ENCODE measurements around the gene C11orf86.
A peak's percentile ranks its signal among the peaks of the same experiment; 100 is the strongest.
"Not testable (repeated sequence)": the region's sequence is repeated elsewhere in the genome, so short reads cannot be mapped to it uniquely, and the experiment has no call there.

The C11orf86 gene

DNA sequence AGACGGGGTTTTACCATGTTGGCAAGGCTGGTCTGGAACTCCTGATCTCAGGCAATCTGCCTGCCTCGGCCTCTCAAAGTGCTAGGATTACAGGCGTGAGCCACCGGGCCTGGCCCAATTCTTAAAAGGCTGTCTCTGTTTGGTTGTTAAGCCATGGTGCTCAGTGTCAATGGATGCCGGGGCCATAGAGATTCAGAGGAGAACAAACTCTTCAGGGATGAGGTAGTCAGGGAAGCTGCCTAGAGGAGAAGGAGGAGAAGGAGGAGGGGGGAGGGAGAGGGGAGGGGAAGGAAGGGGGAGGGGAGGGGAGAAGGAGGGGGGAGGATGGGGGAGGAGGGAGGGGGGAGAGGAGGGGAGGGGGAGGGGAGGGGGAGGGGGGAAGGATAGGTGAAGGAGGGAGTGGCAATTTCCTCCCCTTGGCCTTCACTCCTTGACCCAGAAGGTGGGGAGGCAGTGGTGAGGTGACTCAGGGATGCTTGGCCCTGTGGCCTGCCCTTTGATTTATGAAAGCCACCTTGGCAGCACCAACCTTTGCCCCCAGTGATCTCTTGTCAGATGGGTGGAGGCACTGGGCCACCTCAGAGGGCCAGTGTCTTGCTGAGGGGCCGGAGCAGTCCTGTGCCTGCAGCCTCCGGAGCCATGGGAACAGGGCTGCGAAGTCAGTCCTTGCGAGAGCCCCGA lies at the start of gene C11orf86:
TSS of gene C11orf86 (plus strand) at position 581 of the 681 bp plus-strand sequence. CDS start at position 640, 59 bp downstream.
- DNase-seq (ENCODE audit: low read depth in 2 of 2) = no peak

DNA sequence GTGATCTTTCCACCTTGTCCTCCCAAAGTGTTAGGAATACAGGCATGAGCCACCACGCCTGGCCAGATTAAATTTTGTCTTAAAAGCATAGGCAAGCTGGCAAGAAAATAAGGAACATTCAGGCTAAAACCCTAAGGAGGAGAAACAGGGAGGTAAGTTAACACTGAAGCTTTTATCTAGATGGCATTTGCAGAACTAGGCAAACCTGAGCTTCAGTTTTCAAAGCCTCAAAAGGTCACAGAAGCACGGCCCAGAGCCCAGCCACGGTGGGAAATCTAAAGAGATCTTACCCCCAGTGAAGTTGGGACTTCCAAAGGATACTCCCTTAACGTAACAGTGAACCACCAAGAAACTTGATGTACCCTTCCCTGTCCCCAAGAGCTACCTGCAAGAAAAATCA lies 45.4 kb upstream of the C11orf86 start:
- DNase-seq (ENCODE audit: low read depth in 2 of 2) = no peak

GRCh38 chr11:66932543-66932942 lies 42.6 kb upstream of the C11orf86 start:
- no peak for DNase-seq (ENCODE audit: low read depth in 2 of 2)

- DNase-seq (ENCODE audit: low read depth in 2 of 2) = no peak
Observed at GRCh38 chr11:66933531-66933930, 41.6 kb upstream of the C11orf86 start.

DNA sequence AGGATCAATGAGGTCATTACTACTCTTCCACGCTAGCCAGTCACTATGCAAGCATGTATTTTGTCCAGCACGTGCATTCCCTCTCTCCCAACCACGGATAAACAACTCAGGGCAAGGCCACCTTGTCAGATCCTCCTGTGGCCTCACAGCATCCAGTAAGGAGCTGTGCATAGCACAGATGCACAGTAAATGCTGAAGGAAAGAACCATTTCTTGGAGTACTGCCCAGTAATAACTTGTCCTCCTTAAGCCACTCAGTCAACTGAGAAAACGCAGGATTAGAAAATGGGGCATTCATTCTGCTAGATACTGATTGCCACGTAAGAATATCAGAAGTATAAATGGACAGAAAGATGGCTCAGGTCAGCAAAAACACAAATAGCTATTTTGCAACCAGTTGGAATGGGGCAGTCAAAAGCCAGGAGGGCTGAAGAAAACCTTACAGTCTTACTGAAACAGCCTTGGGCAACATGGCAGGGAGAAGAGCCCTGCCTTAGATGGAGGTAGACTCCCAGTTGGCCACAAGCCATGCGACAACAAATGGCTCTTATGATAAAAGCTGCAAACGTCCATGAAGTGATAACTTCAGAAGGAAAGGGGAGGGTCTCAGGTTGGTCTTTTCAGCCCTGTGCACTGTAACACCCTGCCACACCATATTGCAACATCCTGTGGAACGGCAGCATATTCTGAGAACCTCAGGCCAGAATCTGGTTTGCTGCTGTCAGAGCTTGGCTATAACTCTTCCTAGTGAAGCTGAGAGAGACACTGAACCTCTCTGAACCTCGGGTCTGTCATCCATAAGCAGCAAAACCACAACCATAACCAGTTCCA lies 39.9 kb upstream of the C11orf86 start:
- no peak for DNase-seq (ENCODE audit: low read depth in 2 of 2)

GRCh38 chr11:66936311-66936711 lies 38.8 kb upstream of the C11orf86 start:
- no peak for DNase-seq (ENCODE audit: low read depth in 2 of 2)

DNA sequence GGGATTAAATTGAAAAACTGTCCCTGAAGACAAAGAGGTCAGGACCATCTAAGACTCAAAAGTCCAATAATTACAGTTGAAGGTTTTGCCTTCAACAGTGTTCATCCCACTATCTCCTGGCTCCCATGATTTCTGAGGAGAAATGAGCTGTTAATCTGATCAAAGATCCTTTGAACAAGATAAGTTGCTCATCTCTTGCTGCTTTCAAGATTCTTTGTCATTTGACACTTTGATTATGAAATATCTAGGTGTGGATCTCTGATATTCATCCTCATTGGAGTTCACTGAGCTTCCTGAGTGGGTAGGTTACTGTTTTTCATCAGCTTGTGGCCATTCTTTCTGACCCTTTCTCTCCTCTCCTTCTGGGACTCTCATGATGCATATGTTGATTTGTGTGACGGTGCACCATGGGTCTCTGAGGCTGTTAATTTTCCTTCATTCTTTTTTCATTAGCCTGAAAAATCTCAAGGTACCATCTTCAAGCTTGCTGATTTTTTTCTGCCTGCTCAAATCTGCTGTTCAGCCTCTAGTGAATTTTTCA lies 37.8 kb upstream of the C11orf86 start:
- DNase-seq (ENCODE audit: low read depth in 2 of 2) = no peak

DNA sequence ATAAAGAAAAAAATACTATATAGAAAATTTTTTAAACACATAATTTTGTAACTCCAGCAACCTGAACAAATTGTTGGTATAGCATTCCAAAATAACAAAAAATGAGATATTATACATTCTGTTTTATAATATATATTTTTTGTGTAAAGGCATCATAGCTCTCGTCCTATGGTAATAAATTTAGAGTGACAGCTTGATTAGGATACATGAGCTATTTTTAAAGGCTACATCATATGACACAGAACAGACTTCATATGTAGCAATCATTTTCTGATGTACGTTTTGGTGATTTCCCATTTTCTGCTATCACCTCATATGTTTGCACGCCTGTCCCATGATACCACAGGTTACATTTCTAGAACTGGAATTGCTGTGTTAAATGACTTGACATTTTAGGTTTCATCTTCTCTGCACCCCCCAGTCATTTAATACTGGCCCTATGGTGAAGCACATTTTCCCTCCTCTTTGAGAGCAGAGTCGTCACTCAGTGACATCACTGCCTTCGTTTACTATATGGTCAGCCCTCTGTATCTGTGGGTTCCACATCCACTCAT lies 36.4 kb upstream of the C11orf86 start:
- no peak for DNase-seq (ENCODE audit: low read depth in 2 of 2)

DNA sequence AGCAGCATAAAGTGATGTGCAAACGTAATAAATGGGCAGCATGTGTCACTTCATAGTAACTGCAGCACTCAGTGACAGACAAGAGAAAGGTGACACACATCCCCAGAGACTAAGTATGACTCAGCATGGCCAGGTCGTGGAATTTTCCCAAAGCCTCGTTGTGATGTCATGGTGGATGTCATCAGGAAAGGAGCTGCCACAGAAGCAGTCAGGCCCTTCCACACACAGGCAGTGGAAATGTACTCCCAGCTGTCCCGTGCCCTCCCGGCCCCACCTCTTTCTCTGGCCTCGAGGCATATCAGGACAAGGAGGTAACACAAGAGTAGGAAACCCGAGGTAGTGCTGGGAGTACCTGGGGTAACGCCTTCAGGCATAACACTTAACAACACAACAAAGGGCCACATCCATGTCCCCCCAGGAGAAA lies 25.0 kb upstream of the C11orf86 start:
- DNase-seq (ENCODE audit: low read depth in 2 of 2) = peak in 1 of 2 donors; percentile 34

- no peak for DNase-seq (ENCODE audit: low read depth in 2 of 2)
Observed at GRCh38 chr11:66951135-66951534, 24.0 kb upstream of the C11orf86 start.

- DNase-seq (ENCODE audit: low read depth in 2 of 2) = no peak
Observed at GRCh38 chr11:66951927-66952337, 23.2 kb upstream of the C11orf86 start.

- DNase-seq (ENCODE audit: low read depth in 2 of 2) = no peak
Observed at GRCh38 chr11:66953081-66953833, 21.8 kb upstream of the C11orf86 start.

- no peak for DNase-seq (ENCODE audit: low read depth in 2 of 2)
Observed at GRCh38 chr11:66956689-66957290, 18.3 kb upstream of the C11orf86 start.

- no peak for DNase-seq (ENCODE audit: low read depth in 2 of 2)
Observed at GRCh38 chr11:66957971-66958231, 17.2 kb upstream of the C11orf86 start.

- peak; percentile 99 for DNase-seq (ENCODE audit: low read depth in 2 of 2)
Observed at GRCh38 chr11:66958232-66958955, 16.7 kb upstream of the C11orf86 start, which contains the start of gene PC. Gene PC, minus strand, starts transcription at chr11:66958383. Its CDS starts 86,224 bp downstream, at chr11:66872159.

- DNase-seq (ENCODE audit: low read depth in 2 of 2) = no peak
Observed at GRCh38 chr11:66958956-66959274, 16.2 kb upstream of the C11orf86 start.

DNA sequence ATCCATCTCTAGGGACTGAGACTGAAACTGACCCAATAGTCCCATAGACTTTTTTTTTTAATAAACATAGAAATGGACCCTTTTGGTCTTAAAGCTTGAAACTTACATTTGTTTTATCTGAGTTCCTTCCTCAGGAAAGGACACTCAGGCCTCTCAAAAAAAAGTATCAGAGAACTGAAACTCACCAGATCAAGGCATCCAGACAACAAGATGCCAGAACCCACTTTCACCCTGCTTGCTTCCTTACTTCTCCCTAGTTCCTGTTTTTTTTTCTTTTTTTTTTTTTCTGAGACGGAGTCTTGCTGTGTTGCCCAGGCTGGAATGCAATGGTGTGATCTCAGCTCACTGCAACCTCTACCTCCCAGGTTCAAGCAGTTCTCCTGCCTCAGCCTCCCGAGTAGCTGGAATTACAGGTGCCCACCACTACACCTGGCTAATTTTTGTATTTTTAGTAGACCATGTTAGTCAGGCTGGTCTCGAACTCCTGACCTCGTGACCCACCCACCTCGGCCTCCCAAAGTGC lies 13.4 kb upstream of the C11orf86 start:
- DNase-seq (ENCODE audit: low read depth in 2 of 2) = not testable (repeated sequence)

- DNase-seq (ENCODE audit: low read depth in 2 of 2) = no peak
Observed at GRCh38 chr11:66962247-66962646, 12.9 kb upstream of the C11orf86 start.

DNA sequence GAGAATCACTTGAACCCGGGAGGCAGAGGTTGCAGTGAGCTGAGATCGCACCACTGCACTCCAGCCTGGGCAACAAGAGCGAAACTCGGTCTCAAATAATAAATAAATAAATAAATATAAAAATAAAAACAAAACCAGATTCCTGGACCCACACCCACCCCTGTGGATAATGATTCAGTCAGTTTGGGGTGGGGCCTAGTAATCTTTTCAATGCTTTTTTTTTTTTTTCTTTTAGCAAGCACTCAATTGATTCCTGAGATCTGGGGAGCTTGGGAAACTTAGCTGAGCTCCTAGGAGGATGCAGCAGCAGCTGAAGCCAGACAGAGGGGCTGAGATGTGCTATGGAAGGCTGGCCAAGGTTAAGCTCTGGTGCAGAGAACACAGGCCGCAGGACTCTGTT lies 12.3 kb upstream of the C11orf86 start:
- no peak for DNase-seq (ENCODE audit: low read depth in 2 of 2)

DNA sequence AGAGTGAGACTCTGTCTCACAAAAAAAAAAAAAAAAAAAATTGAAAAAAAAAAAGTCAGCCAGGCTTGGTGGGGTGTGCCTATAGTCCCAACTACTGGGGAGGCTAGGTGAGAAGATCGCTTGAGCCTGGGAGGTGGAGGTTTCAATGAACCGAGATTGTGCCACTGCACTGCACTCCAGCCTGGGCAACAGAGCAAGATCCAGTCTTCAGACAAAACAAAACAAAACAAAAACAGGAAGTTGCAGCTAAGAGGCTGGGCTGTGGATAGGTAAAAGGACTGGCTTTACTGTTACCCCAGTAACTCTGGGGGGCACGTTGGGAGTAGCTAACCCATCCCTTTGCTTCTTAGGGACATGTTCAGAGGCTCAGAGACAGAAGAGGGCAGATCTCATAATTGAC lies 10.6 kb upstream of the C11orf86 start:
- DNase-seq (ENCODE audit: low read depth in 2 of 2) = no peak

DNA sequence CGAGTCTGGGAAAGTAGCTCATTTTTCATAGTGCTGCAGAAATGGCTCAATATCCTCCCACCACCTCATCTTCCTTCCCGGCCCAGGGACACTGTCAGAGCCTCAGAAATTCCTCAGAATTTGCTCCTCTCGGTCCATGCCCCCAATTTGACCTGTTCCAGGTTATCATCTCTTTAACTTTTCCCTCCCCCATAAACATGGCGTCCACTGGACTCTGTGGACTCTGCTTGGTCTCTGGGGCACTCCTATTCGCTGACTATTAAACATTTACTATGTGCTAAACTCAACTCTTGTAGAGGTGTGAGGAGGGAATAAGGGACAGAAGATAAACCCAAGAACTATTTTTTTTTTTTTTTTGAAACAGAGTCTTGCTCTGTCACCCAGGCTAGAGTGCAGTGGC lies 8.8 kb upstream of the C11orf86 start:
- DNase-seq (ENCODE audit: low read depth in 2 of 2) = no peak

Data from stimulated activated CD8-positive, alpha-beta memory T cell treated with anti-CD3 and anti-CD28 coated beads, Interleukin-15, amount 100 ng/mL, for 48 hours (primary cell).